HUDEP-2 (cell line): ENCODE data around the gene ABLIM1.

Experiments used
- DNase-seq, 76 experiments: peaks; one replicate each; lab custom pipeline; 2025; ENCODE audit not compliant: unreplicated experiment in 76 of 76; lab: John Stamatoyannopoulos, UW

Gene ABLIM1

DNA sequence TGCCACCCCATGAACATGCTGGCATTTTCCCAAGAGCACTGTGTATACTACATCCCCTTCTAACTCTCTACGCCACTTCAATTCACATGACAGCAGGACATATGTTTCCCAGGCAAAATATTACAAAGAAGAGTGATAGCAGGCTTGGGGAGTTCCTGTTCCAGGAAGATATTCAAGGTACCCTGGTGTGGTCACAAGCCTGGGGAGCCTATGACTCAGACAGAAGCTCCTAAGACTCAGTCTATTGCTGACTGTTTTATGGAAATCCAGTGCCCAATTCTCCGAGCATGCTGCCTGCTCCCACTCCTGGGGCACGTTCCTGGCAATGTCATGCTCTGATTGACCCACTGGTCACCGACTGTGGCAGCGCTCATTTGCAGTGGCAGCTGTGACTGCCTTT is 23.5 kb upstream of the ABLIM1 start:
- DNase-seq: no peak

DNA sequence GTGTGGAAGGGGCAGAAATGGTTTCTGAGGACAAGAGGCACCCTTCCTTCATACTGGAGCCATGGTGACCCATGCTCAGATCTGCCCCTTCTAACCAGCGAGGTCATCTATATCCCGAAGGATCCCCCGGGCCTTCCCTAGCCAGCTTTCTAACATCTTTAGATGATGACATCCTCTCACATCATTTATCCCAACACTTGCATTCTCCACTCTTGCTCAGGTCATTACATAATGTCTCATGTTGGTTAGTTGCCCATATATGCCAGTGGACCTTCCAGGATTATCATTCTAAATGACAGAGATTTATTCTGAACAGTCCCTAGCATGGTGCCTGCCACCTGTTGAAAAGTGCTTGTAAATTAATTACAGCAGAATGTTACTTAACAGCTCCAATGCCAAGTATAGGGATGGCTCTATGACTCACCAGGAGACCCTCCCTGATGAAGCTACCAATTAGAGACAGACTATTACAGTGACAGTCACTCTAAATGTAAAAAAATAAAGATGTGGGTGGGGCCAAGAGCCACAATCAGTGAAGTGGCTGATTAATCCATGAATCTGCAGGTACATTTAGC is 22.6 kb upstream of the ABLIM1 start:
- DNase-seq: no peak

DNA sequence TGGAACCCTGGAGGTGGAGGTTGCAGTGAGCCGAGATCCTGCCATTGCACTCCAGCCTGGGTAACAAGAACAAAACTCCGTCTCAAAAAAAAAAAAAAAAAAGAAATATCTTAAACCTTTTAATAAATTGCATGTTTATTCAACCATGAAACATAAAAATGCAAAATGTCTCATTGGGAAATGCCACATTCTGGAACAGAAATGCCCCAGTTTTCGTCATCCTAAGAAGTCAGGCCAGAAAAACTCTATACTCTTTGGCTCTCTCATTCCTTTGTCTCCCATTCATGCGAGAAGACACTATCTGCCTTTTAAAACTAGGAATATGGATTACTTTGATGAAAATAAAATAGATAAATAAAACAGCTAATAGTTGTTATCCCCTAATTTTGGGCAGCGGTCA is 21.5 kb upstream of the ABLIM1 start:
- DNase-seq: no peak

DNA sequence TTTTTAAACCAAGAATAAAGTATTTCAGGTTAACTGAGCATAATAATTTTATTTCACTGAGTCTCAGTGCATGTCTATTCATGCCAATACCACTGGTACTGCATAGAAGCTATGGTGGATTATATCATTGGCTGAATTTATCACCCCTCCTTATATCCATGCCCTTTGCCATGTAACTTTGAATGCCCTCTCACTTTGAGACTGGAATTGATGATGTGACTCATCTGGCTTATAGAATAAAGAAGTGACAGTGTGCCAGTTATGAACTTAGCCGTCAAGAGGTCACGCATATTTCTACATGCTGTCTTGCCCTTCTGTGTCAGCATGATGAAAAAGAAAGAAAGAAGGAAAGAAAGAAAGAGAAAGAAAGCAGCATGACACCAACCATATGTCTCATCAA is 20.7 kb upstream of the ABLIM1 start:
- DNase-seq: no peak

DNA sequence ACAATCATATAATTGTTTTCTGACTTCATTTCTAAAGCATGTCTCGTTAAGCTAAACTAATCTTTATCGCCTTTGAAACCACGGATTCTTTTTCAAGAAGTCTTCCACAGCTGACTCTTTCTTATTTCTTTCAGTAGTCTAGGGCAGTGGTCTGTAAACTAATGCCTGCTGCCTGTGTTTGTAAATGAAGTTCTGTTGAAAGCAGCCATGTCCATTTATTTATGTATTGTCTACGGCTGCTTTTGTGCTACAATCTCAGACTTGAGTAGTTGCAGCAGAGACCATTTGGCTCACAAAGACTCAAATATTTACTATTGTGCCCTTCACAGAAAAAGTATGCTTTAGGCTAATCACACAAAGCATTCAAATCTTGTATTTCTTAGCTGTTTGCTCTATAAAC is 20.3 kb upstream of the ABLIM1 start:
- DNase-seq: no peak

DNA sequence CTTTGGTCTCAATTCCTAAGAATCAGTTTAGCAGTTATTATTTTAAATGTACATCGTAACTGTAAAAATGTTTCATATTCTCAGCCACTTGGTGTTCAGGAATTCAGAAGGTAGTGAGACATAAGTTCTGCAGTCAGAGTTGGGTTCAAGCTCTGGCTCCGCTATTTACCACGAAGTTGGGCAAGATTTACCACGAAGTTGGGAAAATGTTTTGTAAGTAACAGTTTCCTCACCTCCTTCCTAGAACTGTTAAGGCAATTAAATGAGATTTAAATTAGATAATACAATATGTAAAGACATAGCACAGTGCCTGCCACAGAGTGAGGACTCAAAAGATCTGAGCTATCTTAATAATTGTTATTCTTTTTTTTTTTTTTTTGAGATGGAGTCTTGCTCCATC is 16.3 kb upstream of the ABLIM1 start:
- no peak for DNase-seq

DNA sequence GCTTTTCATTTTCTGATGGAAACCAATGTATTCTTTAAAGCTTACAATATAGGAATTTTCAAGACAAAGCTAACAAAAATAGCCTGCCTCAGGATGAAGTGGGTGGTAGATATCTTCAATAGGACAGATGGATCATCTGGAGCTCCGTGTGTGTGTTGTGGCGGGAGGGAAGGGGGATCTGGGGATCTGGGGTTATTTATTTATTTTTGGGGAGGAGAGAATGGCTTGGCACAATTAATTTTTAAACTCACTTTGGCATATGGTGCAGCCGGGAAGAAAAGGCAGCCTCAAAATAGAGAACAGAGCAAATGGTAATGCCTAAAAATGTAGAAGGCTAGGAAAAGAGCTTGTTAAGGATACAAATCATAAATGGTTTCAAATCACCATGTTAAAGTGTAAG is 11.6 kb upstream of the ABLIM1 start:
- DNase-seq: no peak

DNA sequence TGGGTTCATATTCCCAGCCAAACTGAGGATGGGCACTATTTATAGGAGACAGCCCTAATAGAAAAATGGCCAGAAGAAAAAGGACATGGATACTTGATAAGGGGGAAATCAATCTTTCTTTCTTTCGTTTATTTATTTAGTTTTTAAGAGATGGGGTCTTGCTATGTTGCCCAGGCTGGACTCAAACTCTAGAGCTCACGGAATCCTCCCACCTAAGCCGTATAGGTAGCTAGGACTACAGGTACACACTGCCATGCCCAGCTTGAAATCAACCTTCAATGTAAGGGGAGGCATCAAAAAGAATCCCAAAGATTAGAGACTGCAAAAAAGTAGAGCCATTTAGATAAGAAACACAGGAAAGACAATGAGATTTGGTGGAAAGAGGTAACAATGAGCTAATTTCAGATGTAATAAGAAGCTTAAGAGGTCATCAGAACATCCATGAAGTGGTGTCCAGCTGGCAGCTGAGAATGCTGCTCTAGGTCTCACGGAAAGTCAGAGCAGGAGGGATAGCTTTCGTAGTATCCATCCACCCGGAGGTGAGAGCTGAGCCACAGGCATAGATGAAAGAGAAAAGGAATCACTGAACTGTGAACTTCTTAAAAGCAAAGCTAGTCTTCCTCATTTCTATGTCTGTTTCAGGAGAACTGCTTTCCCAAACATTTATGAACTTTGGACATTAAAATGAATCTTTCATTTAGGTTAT is 10.5 kb upstream of the ABLIM1 start:
- no peak for DNase-seq

DNA sequence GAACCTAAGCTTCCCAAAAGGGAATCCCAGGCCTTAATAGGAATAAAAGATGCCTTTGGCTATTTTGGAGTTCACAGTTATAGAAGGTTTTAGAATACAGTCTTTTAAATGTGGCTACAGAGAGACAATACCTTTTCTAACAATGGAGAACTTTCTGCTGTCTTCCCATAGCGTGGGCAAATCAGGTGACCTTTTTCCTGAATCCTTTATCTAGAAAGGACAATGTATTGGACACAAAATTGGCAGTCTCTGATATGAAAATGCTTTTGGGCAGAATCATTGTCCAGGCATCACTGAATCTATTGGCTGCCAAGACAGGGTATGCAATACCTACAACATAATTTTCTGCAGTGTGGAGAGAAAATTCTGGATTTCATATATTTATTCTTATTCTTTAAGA is 7.8 kb upstream of the ABLIM1 start:
- DNase-seq: no peak

DNA sequence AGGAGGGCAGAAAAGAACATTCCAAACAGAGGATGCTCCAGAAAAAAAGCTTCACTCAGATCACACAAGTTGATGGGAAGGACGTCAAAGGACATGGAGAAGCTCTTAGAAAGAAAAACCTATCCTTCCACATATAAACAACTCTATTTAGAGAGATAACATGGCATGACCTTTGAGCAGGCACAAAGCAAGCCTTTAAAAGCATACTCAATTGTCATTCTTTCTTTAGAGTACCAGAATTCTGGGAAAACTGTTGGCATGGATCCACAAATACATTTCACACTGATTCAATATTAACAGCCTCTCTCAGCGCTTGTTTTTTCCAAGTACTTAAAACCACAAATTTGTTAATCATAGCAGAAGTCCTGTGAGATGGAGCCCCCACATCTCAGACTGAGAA is 7.3 kb upstream of the ABLIM1 start:
- DNase-seq: no peak

DNA sequence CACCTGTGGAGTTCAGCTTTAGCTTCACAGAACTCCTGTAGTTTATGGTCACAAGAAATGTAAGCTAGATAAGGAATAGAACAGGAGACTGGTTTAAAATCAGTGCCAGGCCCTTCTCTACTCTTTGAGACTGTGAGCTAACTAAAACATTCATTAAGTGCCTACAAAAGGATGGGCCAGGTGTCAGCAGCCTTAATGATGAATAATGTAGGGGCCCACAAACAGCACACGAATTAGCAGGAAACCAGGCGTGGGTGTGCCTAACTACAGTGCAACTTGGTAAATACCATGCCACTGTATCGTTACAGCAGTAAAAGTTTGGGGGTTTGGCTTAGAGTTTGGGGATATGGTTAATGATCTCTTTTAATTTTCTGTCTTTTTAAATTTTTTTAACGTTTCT is 6.1 kb upstream of the ABLIM1 start:
- DNase-seq: no peak

DNA sequence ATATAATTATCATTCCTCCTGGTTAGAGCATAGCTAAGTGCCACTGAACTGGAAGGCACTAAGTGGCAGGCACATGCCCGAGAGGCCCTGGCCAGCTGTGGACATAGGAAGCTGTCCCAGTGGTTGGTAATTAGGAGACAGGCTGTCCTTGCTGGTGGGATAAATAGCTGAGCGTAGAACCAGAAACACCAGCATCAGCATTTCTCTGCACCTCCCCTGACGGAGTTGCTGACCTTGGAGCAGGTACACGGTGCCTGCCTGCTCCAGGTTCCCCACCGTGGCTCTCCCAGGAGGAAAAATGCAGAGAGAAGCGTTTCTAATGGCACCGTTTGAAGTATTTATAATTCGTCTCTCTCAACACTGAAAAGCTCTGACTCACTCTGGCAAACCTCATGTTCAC is 5.6 kb upstream of the ABLIM1 start:
- no peak for DNase-seq

DNA sequence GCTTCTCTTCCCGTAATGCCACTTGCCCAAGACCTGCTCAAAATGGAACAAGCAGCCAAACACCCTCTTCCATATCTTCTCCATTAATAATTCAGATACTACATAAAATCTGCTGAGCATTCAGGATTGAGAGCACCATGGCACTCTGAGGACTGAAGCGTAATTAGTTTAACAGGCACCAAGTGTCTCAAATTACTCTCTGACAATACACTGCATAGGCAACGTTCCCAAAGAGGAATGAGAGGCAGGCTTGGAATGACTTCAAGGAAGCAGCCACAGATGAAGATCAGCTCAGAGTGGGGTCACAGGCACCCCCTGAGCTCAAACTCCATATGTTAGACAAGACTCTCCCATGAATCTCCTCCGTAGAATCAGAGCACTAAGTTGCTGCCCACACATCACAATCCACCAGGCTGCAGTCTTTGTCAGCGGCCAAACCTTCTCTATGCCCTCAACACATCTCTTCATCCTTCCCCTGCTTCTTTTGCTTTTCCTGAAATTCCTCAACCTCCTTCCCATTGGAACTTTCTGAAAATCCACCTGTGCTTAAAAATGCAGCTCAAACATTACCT is 4.7 kb upstream of the ABLIM1 start:
- DNase-seq: no peak

DNA sequence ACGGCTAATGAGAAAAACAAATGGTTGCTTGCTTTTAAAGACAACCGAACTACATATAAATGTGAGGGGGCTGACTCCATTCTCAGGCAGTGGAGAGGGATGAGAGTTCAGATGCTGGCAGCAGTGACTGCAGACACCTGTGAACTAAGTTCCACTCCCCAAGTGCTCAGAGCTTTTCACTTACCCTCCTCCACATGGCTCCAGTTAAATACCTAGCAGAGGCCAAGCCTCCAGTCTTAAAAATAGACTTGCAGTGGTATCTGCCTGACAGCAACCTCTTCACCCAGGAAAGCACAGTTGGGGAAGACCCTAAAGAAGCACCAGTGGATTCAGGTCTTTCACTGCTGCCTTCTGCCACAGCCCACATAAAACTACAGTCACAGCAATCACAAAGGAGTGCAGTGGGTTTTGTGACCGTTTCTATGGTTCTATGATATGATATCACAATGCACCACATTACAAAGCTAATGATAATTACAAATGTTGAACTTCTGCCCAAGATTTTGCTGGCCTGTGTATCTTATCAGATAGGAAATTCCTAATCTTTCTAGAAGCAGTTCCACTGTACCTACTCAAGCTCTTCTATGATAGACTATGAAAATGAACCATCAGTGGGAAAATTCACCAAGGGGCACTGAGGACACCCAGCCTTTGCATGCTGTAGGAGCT is 3.3 kb upstream of the ABLIM1 start:
- peak in 21 of 76 experiments; percentile 0 to 54 (median 15) for DNase-seq

DNA sequence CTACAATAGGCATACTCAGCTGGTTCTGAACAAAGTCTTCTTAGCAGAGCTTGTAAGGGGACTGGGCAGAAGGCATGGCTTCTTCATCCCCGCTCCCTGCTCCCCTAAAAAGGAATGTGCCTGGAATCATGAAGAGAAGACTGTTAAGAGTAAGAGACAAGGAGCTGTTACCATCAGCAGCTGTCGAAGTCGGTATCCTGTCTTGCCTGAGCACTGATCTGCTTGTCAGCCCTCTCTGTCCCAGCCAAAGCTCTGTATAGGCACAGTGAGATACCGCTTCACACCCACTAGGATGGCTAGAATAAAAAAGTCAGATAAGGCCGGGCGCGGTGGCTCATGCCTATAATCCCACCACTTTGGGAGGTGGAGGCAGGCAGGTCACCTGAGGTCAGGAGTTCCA is 2.4 kb downstream of the ABLIM1 start:
- peak in 2 of 76 experiments; percentile 2 to 6 for DNase-seq

DNA sequence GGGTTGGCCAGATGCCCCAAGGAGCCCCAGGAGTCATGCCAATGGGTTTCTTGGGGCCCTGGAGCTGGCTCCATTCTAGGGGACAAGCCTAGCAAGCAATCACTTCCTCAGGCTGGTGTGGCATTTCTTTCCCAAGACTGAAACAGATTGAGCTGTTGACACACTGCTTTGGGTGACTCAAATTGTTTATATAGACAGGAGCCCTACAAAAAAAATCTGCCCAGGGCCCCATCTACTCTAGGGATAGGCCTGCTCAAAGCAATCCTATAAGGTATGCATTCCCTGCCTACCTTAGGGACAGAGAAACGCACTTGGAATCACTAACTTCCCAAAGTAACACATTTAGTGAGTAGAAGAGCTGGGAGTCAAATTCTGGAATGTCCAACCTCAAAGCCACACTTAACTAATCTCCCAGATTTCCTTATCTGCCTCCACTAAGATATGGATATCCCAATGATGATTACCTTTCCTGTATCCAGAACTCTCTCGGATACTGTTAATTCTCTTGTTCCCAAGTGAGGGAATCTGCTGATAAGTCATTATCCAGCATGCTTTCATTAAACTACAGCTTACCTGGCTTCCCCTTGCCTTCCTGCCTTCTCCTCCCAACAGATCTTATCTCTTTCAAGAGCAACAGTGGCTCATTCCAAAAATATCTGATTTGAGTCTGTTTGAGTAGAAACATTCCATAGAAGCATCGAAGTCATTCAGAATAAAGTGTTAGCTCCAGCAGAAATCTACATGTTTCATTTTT is 3.1 kb downstream of the ABLIM1 start:
- DNase-seq: no peak

DNA sequence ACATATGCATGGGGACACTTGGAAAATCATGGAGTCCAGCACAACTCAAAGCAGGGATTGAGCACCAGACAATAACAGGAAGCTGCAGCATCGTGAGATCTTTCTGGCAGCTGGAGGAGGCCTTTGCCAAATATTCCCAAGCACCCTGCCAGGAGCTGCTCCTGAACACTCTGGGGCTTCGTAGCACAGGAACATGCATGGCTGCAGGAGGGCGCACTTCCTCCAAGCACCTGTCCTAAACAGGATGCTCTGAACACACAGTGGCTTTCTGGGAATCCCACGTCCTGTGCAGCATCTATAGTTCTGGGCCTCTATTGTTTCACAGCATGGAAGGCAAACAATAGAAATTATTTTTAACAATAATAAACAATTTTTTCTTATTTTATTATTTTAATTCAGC is 4.1 kb downstream of the ABLIM1 start:
- DNase-seq: no peak

DNA sequence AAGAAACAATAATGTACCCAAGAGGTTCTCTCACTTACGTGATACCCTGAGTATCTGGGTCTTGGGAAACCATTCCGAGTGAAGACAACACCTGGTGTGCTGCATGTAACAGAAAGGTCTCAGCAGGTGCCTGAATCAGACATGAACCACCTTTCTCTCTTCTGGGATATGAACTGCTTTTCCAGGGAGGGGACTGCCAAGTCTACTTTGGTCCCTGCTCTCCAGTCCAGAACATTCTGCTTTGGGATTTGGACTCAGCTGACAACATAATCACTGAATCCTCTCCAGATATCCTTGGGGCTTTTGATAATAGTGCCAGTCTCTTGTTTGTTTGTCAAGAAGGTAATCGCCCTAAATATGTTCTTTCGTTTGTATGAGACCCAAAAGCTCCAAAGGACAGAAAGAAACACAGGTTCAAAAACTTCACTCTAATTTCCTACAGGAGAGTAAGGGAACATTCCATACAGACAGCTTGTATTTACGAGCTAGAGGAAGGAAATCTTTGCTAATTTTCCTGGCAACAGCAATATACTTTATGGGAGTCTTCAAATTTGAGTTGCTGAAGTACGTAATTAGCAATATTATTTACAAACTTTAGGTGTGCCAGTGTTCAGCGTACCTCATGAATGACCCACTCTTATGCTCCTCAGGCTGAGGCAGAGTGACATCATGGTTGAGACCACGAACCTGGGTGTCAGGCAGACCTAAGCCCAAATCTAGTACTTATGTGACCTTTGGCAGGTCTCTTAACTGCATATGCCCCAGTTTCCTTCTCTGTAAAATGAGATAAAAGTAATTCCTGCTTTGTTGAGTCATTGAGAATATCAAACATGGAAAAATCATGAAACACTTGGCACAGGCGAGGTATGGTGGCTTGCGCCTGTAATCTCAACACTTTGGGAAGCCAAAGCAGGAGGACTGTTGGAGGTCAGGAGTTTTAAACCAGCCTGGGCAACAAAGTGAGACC is 5.4 kb downstream of the ABLIM1 start:
- no peak for DNase-seq

DNA sequence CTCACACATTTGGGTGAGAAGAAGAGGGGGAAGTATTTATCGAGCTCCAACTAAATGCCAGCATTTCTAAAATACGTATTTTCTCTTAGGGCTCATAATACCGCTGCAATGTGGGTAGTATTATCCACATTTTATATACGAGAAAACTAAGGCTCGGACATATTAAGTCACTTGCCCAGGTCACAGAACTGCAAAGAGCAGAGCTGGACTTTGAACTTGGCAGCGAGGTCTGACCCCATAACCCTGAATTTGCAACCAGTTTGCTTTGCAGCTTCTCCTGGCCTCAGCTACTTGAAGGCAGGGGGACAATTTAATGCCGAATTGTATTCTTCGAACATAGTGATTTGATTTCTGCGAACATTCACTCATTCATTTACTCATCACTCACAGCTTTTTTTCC is 7.2 kb downstream of the ABLIM1 start:
- no peak for DNase-seq

DNA sequence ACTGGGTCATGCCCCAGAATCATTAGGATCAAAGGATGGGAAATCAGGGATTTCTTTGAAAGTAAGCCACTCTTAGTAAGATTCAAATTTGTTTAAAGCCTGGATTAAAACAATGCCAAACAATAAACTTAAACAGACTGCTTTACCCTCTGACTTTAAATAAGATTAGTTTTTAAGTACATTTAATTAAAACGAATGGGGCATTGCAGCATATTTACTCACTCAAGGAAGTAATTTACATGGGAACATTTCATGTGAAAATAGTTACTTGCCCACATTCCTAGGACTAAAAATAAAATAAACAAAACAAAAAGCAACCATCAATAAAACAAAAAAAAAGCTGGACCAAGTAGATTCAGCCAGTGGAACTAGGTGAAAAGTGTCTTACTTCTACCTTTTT is 7.8 kb downstream of the ABLIM1 start:
- no peak for DNase-seq
